PFSK-1 (cell line): ENCODE results near the gene FHL5.

Source experiments
- POLR2AphosphoS5 ChIP-seq: IDR thresholded peaks from 2 replicates; pipeline ENCODE4 v1.6.1; 2012; ENCODE audit warnings: low read depth, mild to moderate bottlenecking, control low read depth, low read length, moderate library complexity
- TF ChIP-seq, protein P1 (sequence below), 2 experiments: IDR thresholded peaks; 2 replicates each; pipeline versions ENCODE4 v1.6.1 to v1.8.0; 2011 to 2012; ENCODE audit warnings: low read depth in 2 of 2, low read length in 2 of 2, control low read depth in 1 of 2, inconsistent platforms in 1 of 2, mild to moderate bottlenecking in 1 of 2, moderate library complexity in 1 of 2; ENCODE audit not compliant: insufficient read depth in 1 of 2

DNA sequence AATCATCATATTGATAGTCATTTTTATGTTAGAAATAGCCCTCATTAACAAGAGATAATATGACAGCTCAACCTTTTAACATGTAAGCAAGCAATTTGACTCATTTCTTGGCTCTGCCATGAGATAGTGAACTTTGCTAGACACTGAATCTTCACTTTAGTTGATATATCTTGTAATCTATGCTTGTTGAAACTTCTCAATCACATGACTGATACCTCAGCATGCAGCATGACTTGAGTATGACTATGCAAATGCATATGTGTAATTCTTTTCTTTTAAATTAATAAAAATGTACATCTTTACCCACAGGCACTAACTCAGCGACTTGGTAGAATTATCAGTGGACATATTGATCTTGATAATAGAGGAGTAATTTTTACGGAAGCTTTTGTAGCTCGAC lies 34.7 kb upstream of the FHL5 start:
- TF ChIP-seq, protein P1, sequence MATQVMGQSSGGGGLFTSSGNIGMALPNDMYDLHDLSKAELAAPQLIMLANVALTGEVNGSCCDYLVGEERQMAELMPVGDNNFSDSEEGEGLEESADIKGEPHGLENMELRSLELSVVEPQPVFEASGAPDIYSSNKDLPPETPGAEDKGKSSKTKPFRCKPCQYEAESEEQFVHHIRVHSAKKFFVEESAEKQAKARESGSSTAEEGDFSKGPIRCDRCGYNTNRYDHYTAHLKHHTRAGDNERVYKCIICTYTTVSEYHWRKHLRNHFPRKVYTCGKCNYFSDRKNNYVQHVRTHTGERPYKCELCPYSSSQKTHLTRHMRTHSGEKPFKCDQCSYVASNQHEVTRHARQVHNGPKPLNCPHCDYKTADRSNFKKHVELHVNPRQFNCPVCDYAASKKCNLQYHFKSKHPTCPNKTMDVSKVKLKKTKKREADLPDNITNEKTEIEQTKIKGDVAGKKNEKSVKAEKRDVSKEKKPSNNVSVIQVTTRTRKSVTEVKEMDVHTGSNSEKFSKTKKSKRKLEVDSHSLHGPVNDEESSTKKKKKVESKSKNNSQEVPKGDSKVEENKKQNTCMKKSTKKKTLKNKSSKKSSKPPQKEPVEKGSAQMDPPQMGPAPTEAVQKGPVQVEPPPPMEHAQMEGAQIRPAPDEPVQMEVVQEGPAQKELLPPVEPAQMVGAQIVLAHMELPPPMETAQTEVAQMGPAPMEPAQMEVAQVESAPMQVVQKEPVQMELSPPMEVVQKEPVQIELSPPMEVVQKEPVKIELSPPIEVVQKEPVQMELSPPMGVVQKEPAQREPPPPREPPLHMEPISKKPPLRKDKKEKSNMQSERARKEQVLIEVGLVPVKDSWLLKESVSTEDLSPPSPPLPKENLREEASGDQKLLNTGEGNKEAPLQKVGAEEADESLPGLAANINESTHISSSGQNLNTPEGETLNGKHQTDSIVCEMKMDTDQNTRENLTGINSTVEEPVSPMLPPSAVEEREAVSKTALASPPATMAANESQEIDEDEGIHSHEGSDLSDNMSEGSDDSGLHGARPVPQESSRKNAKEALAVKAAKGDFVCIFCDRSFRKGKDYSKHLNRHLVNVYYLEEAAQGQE (IDR thresholded peaks at IDR 0.05; ENCODE audit: insufficient read depth in 1 of 2, low read depth in 2 of 2, low read length in 2 of 2), result no peak
- no peak for TF ChIP-seq POLR2AphosphoS5
